ENCODE measurements around the gene GNB2. TPM values are rescaled to one million over a fixed set of nuclear protein-coding genes. Genes with fewer than 3 reads are reported as not detected.

The GNB2 gene
- total RNA-seq = 100 to 1,000 TPM; 207 to 342 (median 270) TPM
- polyA plus RNA-seq = 100 to 1,000 TPM; 104 to 195 (median 121) TPM
- long read RNA-seq, donor 1, transcript GNB2-201 (10 exons, 1,878 nt) = major isoform, 81 of 92 reads
- long read RNA-seq, donor 1, transcript GNB2-202 (9 exons, 1,524 nt) = minor isoform, 5 of 92 reads
- long read RNA-seq, donor 1, partial matches to known transcripts = 0 of 92 reads
- long read RNA-seq, donor 1, other reads (novel, unspliced or antisense) = 5 of 92 reads
- long read RNA-seq, donor 2, transcript GNB2-201 (10 exons, 1,878 nt) = major isoform, 82 of 88 reads
- long read RNA-seq, donor 2, transcript GNB2-202 (9 exons, 1,524 nt) = minor isoform, 5 of 88 reads
- long read RNA-seq, donor 2, partial matches to known transcripts = 0 of 88 reads
- long read RNA-seq, donor 2, other reads (novel, unspliced or antisense) = 0 of 88 reads

GRCh38 chr7:100673302-100673941 is at the start of gene GNB2:
GNB2 (plus strand) TSS chr7:100673740; CDS start chr7:100676266, 2,526 bp downstream.
- Histone ChIP-seq H3K36me3 (peaks cover 0 to 24% (median 22%) of the 10 kb centered on the region in 6 donors), H3K27ac (peak within 1 kb of the TSS; percentile 97 to 100 (median 99)), H3K4me1 (peaks cover 7 to 41% (median 33%) of the 10 kb centered on the region in 6 donors), H3K9me3 (no peaks in the 10 kb centered on the region), H3K4me3 (peak within 1 kb of the TSS; percentile 86 to 98 (median 92)), H3K27me3 (replicated peaks in 1 of 7) (no peaks in the 10 kb centered on the region)
- intact Hi-C loops (cut with DNase I; ENCODE audit: low total_unique reads) = loop anchor here (10.0 kb wide), 1 partner anchor 59 kb away; the partner anchor contains the start of gene MOSPD3
- WGBS, 5 donors = 0 to 1% (median 0%) methylated on average over 17 to 65 of the region's 65 CpGs
- peak; percentile 100 for DNase-seq
- TF ChIP-seq CTCF (IDR thresholded peaks at IDR 0.05 in 8 of 11, conservative IDR thresholded peaks at IDR 0.05 in 3 of 11) = peak in 4 of 11 experiments; percentile 9 to 36 (median 18)
- peak in 2 of 3 donors; percentile 64 to 67 for TF ChIP-seq POLR2A (IDR thresholded peaks at IDR 0.05)
- TF ChIP-seq POLR2AphosphoS5 (IDR thresholded peaks at IDR 0.05) = peak; percentile 92 to 95 (median 94)

GRCh38 chr7:100623951-100624824 is 49.4 kb upstream of the GNB2 start:
- no peaks in the 10 kb centered on the region for H3K9me3 ChIP-seq
- intact Hi-C loops (cut with DNase I; ENCODE audit: low total_unique reads) = no loop called here
- no peak for DNase-seq
- H3K27me3 ChIP-seq (replicated peaks in 1 of 7) = peaks cover 0 to 6% (median 0%) of the 10 kb centered on the region in 7 donors
- TF ChIP-seq CTCF (IDR thresholded peaks at IDR 0.05 in 8 of 11, conservative IDR thresholded peaks at IDR 0.05 in 3 of 11) (no peak), POLR2A (IDR thresholded peaks at IDR 0.05) (no peak), POLR2AphosphoS5 (IDR thresholded peaks at IDR 0.05) (no peak)
- 83 to 94% (median 87%) methylated on average over 15 of the region's 15 CpGs for WGBS, 5 donors
- peaks cover 4 to 19% (median 12%) of the 10 kb centered on the region in 6 donors for H3K4me1 ChIP-seq
- peaks cover 0 to 13% (median 0%) of the 10 kb centered on the region in 6 donors for H3K36me3 ChIP-seq
- no peak overlapping the region for H3K27ac ChIP-seq
- no peak overlapping the region for H3K4me3 ChIP-seq

- WGBS, 5 donors = 15 to 27% (median 19%) methylated on average over 3 of the region's 3 CpGs
- intact Hi-C loops (cut with DNase I; ENCODE audit: low total_unique reads) = no loop called here
Measured at GRCh38 chr7:100626055-100626454, 47.5 kb upstream of the GNB2 start.

More at GRCh38 chr7:100626055-100626454, 47.5 kb upstream of the GNB2 start:
- Histone ChIP-seq H3K4me3 (peak overlapping the region in 7 of 8 donors; percentile 18 to 60 (median 31)), H3K27ac (peak overlapping the region in 4 of 8 donors; percentile 70 to 83 (median 80)), H3K4me1 (peaks cover 4 to 19% (median 12%) of the 10 kb centered on the region in 6 donors), H3K9me3 (no peaks in the 10 kb centered on the region), H3K36me3 (peaks cover 0 to 3% (median 0%) of the 10 kb centered on the region in 6 donors), H3K27me3 (replicated peaks in 1 of 7) (peaks cover 0 to 6% (median 0%) of the 10 kb centered on the region in 7 donors)
- DNase-seq = no peak
- no peak for TF ChIP-seq POLR2AphosphoS5 (IDR thresholded peaks at IDR 0.05)
- TF ChIP-seq POLR2A (IDR thresholded peaks at IDR 0.05) = no peak
- no peak for TF ChIP-seq CTCF (IDR thresholded peaks at IDR 0.05 in 8 of 11, conservative IDR thresholded peaks at IDR 0.05 in 3 of 11)

Data from spleen (tissue), 13 donors.